Activated CD4-positive, alpha-beta memory T cell treated with anti-CD3 and anti-CD28 coated beads for 36 hours (primary cell): Measurements from ENCODE around the gene LELP1. TPM values are rescaled to one million over a fixed set of nuclear protein-coding genes. Genes with fewer than 3 reads are reported as not detected.

ENCODE experiments used
- CTCF ChIA-PET: fragments of 350-600 bp; sonication (Branson Sonifier 250); formaldehyde crosslinking; loops from one replicate; lab custom pipeline; 2021; ENCODE audit warnings: antibody characterized with exemption, inconsistent platforms; lab: Charles Lee
- POLR2A ChIA-PET: fragments of 350-600 bp; sonication (Branson Sonifier 250); formaldehyde crosslinking; loops from one replicate; lab custom pipeline; 2021; ENCODE audit warnings: antibody characterized with exemption; lab: Charles Lee
- DNase-seq: peaks from one replicate; pipeline ENCODE4 v3.0.0-alpha.2; 2020
- H3K27ac Mint-ChIP-seq: one replicate; pipeline ENCODE4 v1.8.0; 2021; ENCODE audit warnings: mixed read lengths
- H3K27me3 Mint-ChIP-seq: one replicate; pipeline ENCODE4 v1.8.0; 2021; ENCODE audit warnings: mixed read lengths
- H3K36me3 Mint-ChIP-seq: one replicate; pipeline ENCODE4 v1.8.0; 2021; ENCODE audit warnings: mixed read lengths
- H3K4me1 Mint-ChIP-seq: one replicate; pipeline ENCODE4 v1.8.0; 2021; ENCODE audit warnings: low read depth, mixed read lengths
- H3K4me3 Mint-ChIP-seq: one replicate; pipeline ENCODE4 v1.8.0; 2021; ENCODE audit warnings: mild to moderate bottlenecking, mixed read lengths
- H3K9me3 Mint-ChIP-seq: one replicate; pipeline ENCODE4 v1.8.0; 2021; ENCODE audit warnings: mixed read lengths
- intact Hi-C: fragments of 100-400 bp; cut with micrococcal nuclease; formaldehyde crosslinking; loops from one replicate; pipeline ENCODE4 v1.15.1; 2023
- total RNA-seq, 2 experiments: library from RNA; stranded (reverse); gene quantifications; one replicate each; pipeline ENCODE4 v1.2.3, GENCODE V29; 2021

LELP1 gene
- total RNA-seq, 2 experiments from 2014 or later, result not detected

- H3K4me1 Mint-ChIP-seq, result no peaks in the 10 kb centered on the region
- ChIA-PET CTCF (interaction anchor here (0.6 kb wide), 1 partner anchor 9 kb away, joined by 3 read pairs; no protein-coding TSS in a partner anchor), POLR2A (no interaction called here)
- no peaks in the 10 kb centered on the region for H3K9me3 Mint-ChIP-seq
- no peaks in the 10 kb centered on the region for H3K36me3 Mint-ChIP-seq
- no peak overlapping the region for H3K27ac Mint-ChIP-seq
- intact Hi-C loops, result no loop called here
- no peak overlapping the region for H3K4me3 Mint-ChIP-seq
- no peak for DNase-seq
- H3K27me3 Mint-ChIP-seq, result peaks cover 23% of the 10 kb centered on the region
Measured at GRCh38 chr1:153251988-153252387, 48.8 kb downstream of the LELP1 start.

GRCh38 chr1:153253076-153253475 is 49.8 kb downstream of the LELP1 start:
- ChIA-PET CTCF (interaction anchor here (0.7 kb wide), 1 partner anchor 19 kb away, joined by 3 read pairs; no protein-coding TSS in a partner anchor), POLR2A (no interaction called here)
- no peak for DNase-seq
- Mint-ChIP-seq H3K4me3 (no peak overlapping the region), H3K27ac (no peak overlapping the region), H3K4me1 (no peaks in the 10 kb centered on the region), H3K27me3 (peaks cover 17% of the 10 kb centered on the region), H3K36me3 (no peaks in the 10 kb centered on the region), H3K9me3 (no peaks in the 10 kb centered on the region)
- intact Hi-C loops, result no loop called here

- H3K36me3 Mint-ChIP-seq, result no peaks in the 10 kb centered on the region
Measured at GRCh38 chr1:153253693-153254092, 50.5 kb downstream of the LELP1 start.

More at GRCh38 chr1:153253693-153254092, 50.5 kb downstream of the LELP1 start:
- intact Hi-C loops, result no loop called here
- H3K4me1 Mint-ChIP-seq, result no peaks in the 10 kb centered on the region
- H3K4me3 Mint-ChIP-seq, result no peak overlapping the region
- ChIA-PET CTCF (interaction anchor here (0.7 kb wide), 1 partner anchor 20 kb away, joined by 3 read pairs; no protein-coding TSS in a partner anchor), POLR2A (no interaction called here)
- no peaks in the 10 kb centered on the region for H3K9me3 Mint-ChIP-seq
- no peak for DNase-seq
- H3K27me3 Mint-ChIP-seq, result peaks cover 17% of the 10 kb centered on the region
- no peak overlapping the region for H3K27ac Mint-ChIP-seq

Other genes starting within 250 kb of the LELP1 start
- not detected for gene SPRR4, start 232.8 kb upstream of the LELP1 start, total RNA-seq
- not detected for gene SPRR1A, start 219.3 kb upstream of the LELP1 start, total RNA-seq
- gene SPRR3, start 201.7 kb upstream of the LELP1 start, total RNA-seq, result not detected
- not detected for gene SPRR1B, start 172.2 kb upstream of the LELP1 start, total RNA-seq
- gene SPRR2D, start 162.3 kb upstream of the LELP1 start, total RNA-seq, result not detected
- not detected for gene SPRR2A, start 145.9 kb upstream of the LELP1 start, total RNA-seq
- gene SPRR2B, start 131.8 kb upstream of the LELP1 start, total RNA-seq, result not detected
- not detected for gene SPRR2E, start 108.9 kb upstream of the LELP1 start, total RNA-seq
- not detected for gene SPRR2F, start 89.9 kb upstream of the LELP1 start, total RNA-seq
- gene SPRR2G, start 52.5 kb upstream of the LELP1 start, total RNA-seq, result not detected
- not detected for gene PRR9, start 14.2 kb downstream of the LELP1 start, total RNA-seq
- under 1 TPM in 1 of 2 experiments, not detected in 1; 0.19 TPM for gene LORICRIN, start 56.3 kb downstream of the LELP1 start, total RNA-seq
- not detected for gene PGLYRP3, start 109.5 kb downstream of the LELP1 start, total RNA-seq
- not detected for gene PGLYRP4, start 145.4 kb downstream of the LELP1 start, total RNA-seq
- not detected for gene S100A9, start 154.4 kb downstream of the LELP1 start, total RNA-seq
- gene S100A12, start 172.2 kb downstream of the LELP1 start, total RNA-seq, result not detected
- not detected for gene S100A8, start 187.6 kb downstream of the LELP1 start, total RNA-seq
- gene S100A7A, start 213.1 kb downstream of the LELP1 start, total RNA-seq, result not detected